Measurements from ENCODE around the gene AKNA. TPM values are rescaled to one million over a fixed set of nuclear protein-coding genes. Genes with fewer than 3 reads are reported as not detected.

AKNA gene
- total RNA-seq, 1 donor = 11.2 TPM

DNA sequence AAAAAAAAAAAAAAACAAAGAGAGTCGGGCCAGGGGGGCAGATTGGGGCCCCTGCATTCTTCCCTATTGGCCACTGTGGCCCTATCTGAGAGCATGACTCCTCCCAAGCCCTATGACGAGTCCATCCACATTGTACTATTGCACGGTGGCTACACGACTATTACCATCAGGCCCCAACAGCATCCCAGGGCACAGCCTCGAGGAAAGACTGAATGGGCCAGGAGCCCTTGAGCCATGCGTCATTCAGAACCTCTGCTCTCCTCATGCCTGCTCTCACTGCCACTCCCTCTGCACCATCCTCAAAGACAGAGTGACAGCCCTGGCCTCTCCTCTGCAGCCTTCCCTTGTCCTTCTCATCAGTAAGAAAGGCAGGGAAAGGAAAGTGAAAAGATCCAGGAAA, 85.1 kb downstream of the AKNA start:
- TF ChIP-seq, protein P1, sequence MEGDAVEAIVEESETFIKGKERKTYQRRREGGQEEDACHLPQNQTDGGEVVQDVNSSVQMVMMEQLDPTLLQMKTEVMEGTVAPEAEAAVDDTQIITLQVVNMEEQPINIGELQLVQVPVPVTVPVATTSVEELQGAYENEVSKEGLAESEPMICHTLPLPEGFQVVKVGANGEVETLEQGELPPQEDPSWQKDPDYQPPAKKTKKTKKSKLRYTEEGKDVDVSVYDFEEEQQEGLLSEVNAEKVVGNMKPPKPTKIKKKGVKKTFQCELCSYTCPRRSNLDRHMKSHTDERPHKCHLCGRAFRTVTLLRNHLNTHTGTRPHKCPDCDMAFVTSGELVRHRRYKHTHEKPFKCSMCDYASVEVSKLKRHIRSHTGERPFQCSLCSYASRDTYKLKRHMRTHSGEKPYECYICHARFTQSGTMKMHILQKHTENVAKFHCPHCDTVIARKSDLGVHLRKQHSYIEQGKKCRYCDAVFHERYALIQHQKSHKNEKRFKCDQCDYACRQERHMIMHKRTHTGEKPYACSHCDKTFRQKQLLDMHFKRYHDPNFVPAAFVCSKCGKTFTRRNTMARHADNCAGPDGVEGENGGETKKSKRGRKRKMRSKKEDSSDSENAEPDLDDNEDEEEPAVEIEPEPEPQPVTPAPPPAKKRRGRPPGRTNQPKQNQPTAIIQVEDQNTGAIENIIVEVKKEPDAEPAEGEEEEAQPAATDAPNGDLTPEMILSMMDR (IDR thresholded peaks at IDR 0.05; ENCODE audit: insufficient read depth, low read depth, low read length) = no peak
- no peak for DNase-seq (ENCODE audit: low read depth)
- no peak overlapping the region for H3K4me3 ChIP-seq (ENCODE audit: low read depth, low read length)

DNA sequence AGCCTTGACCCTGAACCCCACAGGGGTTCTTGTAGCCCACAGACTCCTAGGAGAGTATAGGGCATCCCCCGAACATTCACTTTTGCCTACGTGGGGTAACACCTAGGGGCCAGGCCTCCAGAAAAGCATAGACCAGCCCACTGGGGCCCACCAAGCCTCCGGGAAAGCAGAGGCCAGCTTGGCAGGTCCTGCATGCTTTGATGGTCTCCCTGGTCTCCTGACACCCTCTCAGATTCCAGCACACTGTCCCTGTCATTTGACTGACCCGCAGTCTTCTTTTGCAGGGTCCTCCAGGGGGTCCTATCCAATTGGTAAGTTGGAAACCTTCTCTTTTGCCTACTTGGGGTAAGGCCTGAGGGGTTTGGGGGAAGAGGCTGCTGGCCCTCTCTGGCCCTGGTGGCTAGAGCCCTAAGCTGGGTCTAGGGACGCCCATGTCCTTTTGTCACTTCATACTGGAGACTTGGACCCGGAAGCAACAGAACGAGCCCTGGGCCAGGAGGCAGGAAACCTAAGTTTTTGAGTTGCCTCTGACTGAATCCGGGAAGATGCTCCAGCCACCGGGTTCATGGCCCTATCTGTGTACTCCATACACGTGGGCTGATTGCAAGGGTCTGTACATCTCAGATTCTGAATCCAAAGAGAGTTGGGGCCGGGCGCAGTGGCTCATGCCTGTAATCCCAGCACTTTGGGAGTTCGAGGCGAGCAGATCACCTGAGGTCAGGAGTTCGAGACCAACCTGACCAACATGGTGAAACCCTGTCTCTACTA, 85.8 kb downstream of the AKNA start:
- DNase-seq (ENCODE audit: low read depth) = no peak
- TF ChIP-seq, protein P1 (IDR thresholded peaks at IDR 0.05; ENCODE audit: insufficient read depth, low read depth, low read length) = no peak
- H3K4me3 ChIP-seq (ENCODE audit: low read depth, low read length) = no peak overlapping the region

DNA sequence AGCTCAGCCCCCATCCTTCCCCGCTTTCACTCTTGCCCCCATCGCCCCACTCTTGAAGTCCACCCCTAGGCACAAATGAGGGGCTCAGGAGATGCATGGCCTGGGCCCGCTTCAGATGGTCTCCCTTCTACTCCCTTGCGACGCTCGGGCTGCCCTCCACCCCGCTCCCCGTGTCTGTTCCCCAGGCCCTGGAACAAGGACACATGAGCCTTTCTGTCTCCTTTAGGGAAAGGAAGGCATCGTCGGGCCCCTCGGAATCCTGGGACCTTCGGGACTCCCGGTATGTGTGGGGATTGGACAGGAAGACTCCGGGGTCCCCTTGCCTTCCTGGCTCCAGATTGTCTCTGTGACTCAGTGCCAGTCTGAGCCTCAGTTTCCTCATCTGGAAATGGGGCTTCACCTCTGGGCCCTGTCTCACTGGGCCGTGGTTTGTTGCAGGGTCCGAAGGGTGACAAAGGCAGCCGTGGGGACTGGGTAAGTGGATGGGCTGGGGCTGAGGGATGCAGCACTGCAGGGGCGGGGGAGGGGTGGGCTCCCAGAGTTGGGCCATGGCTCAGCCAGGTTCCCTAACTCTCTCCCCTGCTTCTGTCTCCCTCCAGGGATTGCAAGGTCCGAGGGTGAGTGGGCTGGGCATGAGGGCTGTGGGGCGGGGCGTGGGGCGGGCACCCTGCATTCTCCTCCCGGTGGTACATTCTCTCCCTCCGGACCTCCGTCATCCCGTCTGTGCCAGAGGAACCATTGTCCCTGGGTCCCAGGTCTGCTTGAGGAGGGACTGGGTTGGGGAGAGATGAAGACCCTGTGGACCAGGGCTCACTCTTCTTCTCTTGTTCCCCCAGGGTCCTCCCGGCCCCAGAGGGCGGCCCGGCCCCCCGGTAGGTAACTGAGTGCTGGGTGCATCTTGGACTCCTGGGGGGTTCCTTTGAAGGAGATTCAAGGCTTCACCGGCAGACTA, 86.7 kb downstream of the AKNA start:
- H3K4me3 ChIP-seq (ENCODE audit: low read depth, low read length) = no peak overlapping the region
- TF ChIP-seq, protein P1 (IDR thresholded peaks at IDR 0.05; ENCODE audit: insufficient read depth, low read depth, low read length) = no peak
- no peak for DNase-seq (ENCODE audit: low read depth)

DNA sequence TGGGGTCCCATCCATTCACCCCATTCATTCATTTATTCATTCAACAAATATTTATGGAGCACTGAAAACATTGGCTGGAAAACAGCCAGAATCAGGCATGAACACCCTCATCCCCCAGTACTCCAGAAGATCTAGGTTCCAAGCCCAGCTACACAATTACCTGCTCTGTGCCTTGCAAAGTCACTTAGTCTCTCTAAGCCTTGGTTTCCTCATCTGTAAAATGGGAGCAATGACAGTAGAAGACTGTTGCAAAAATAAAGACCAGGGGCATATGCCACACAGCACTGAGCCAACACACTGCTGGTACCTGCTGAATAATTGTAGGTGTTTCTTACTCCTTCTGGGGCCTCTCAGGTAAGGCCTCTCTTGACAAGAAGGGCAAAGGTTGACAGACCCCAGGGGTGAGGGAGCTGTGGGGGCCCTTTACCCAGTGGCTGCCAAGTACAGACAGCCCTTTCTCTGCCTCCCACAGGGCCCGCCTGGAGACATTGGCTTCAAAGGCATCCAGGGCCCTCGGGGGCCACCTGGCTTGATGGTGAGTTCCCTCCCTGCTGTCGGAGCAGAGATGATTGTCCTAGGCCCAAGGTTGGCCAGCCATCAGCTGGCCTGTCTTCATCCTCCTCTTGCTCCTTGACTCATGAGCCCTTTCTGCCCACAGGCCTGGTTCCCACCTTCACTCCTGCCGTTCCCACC, 87.5 kb downstream of the AKNA start:
- no peak for DNase-seq (ENCODE audit: low read depth)
- TF ChIP-seq, protein P1 (IDR thresholded peaks at IDR 0.05; ENCODE audit: insufficient read depth, low read depth, low read length) = no peak
- no peak overlapping the region for H3K4me3 ChIP-seq (ENCODE audit: low read depth, low read length)

DNA sequence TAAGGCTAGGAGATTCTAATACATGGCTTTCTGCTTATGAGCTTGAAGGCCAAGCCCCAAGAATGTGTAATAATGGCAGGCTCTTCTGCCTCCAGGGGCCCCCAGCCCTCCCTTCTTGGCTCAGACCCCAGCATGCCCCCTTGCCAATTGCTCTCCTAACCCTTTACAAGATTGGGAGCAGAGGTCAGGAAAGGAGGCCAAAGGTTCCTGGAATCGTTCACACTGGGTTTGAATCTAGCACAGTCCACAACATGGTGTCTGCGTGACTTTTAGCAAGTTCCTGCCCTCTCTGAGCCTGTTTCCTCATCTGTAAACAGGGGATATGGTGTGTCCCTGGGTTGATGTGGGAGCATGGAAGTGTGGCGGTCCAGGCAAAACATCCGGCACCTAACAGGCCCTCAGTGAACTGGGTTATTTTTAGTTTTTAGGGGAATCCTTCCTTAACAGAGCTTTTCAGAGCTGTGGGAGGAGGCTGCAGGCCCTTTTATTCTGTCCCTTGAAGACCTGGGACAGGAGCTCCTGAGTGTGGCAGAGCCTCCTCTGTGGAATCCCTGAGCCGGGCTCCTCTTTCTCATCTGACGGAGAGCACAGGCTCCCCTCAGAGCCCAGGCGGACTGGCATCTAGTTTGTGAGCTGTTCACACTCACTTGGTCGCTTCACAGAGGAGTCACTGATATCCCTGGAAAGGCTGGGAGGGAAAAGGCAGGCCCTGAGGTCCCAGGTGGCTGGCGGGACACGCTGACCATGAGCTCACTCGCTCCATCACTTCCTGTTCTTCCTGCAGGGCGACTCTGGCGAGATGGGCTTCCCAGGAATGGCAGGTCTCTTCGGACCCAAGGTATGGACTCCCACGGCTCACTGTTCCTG, 88.3 kb downstream of the AKNA start:
- no peak for DNase-seq (ENCODE audit: low read depth)
- TF ChIP-seq, protein P1 (IDR thresholded peaks at IDR 0.05; ENCODE audit: insufficient read depth, low read depth, low read length) = no peak
- no peak overlapping the region for H3K4me3 ChIP-seq (ENCODE audit: low read depth, low read length)

DNA sequence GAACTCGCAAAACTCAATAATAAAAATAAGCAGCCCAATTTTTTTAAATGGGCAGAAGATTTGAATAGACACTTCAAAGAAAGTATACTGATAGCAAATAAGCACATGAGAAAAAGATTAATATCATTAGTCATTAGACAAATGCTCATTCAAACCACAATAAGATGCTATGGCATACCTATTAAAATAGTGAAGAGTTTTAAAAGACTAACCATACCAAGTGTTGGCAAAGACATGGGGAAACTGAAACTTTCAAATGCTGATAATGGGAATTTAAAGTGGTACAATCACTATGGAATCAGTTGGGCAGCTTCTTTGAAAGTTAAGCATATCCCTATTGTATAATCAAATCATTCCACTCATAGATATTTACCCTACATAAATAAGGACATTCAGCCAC, 91.4 kb downstream of the AKNA start:
- TF ChIP-seq, protein P1 (IDR thresholded peaks at IDR 0.05; ENCODE audit: insufficient read depth, low read depth, low read length) = no peak
- DNase-seq (ENCODE audit: low read depth) = no peak
- no peak overlapping the region for H3K4me3 ChIP-seq (ENCODE audit: low read depth, low read length)

All from fibroblast of villous mesenchyme (primary cell).